Endothelial cell of coronary artery (primary cell): ENCODE data around the gene ARHGAP22. TPM values are rescaled to one million over a fixed set of nuclear protein-coding genes. Genes with fewer than 3 reads are reported as not detected.

Experiments used
- total RNA-seq: library from RNA; depleted of rRNA; stranded (reverse); fragments of >200 nt; gene quantifications from 2 replicates; pipeline ENCODE4 v1.2.3, GENCODE V29; 2014

Gene ARHGAP22
- 54.2 and 72.1 TPM in 2 replicates for total RNA-seq

GRCh38 chr10:48604991-48605508, at the start of gene ARHGAP22:
ARHGAP22 (minus strand) TSS chr10:48605073; CDS start chr10:48604796, 277 bp downstream.

Other genes with a start within 250 kb of the ARHGAP22 start
- gene WDFY4, start 79.8 kb upstream of the ARHGAP22 start, total RNA-seq, result 1.1 and 6.3 TPM in 2 replicates